NCI-H1694 (cell line): ENCODE data around the gene IGFBP1.
"Not testable (repeated sequence)": the region's sequence is repeated elsewhere in the genome, so short reads cannot be mapped to it uniquely, and the experiment has no call there.

Experiments
- DNase-seq: peaks from one replicate; lab custom pipeline; 2025; lab: John Stamatoyannopoulos, UW

Gene IGFBP1

DNA sequence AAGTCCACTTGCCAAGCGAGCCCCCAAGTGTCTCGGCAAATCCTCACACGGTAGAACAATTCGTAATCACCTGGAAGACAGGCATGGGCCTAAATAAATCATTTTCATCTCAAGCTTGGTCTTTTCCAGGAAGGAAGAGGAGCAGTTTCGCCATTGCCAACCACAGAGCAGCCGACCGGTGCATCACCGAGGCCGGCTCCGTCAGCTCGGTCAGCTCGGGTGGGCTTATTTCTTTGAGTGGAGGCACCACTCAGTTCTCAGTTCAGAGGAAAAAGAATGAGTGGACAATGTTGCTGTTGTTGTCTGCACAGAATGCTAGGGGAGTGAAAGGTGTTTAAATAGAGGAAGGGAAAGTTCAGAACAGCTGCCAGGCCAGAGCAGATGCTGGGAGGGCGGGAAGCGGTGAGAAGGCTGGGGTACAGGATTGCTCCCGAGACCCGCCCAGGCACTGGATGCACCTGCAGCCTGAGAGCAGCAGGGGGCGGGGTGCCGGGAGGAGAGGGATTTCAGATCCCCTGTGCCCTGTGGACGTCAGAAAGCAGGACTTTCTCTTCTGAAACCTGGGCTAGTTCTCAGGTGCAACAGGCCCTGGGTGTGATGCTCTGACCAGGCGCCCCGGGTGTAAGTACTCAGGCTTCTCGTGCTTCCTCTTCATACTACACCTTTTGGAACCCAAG, 50.5 kb downstream of the IGFBP1 start:
- DNase-seq, result no peak

GRCh38 chr7:45939574-45939973, 51.3 kb downstream of the IGFBP1 start:
- no peak for DNase-seq

GRCh38 chr7:45940237-45940781, 52.0 kb downstream of the IGFBP1 start:
- DNase-seq, result not testable (repeated sequence)

GRCh38 chr7:45940939-45941338, 52.7 kb downstream of the IGFBP1 start:
- no peak for DNase-seq
